ENCODE measurements around the gene GLIPR1L2.
"Not testable (repeated sequence)": the region's sequence is repeated elsewhere in the genome, so short reads cannot be mapped to it uniquely, and the experiment has no call there.

The GLIPR1L2 gene

GRCh38 chr12:75390899-75391538 lies at the start of gene GLIPR1L2:
GLIPR1L2 (plus strand) TSS chr12:75391089; CDS start chr12:75391117, 28 bp downstream.
- peak within 1 kb of the TSS; percentile 92 for H3K9ac ChIP-seq (ENCODE audit: low read length)
- H3K9me3 ChIP-seq (ENCODE audit: control insufficient read depth, low read length): no peaks in the 10 kb centered on the region
- no peaks in the 10 kb centered on the region for H3K4me1 ChIP-seq (ENCODE audit: control insufficient read depth, insufficient read depth, low read length)
- peak within 1 kb of the TSS; percentile 90 for H3K4me3 ChIP-seq (ENCODE audit: low read length)
- H3K36me3 ChIP-seq (ENCODE audit: control insufficient read depth, insufficient read depth, low read length): no peaks in the 10 kb centered on the region
- no peaks in the 10 kb centered on the region for H3K27me3 ChIP-seq (ENCODE audit: control insufficient read depth, insufficient read depth, low read length)

GRCh38 chr12:75341873-75342272 lies 49.0 kb upstream of the GLIPR1L2 start:
- no peaks in the 10 kb centered on the region for H3K27me3 ChIP-seq (ENCODE audit: control insufficient read depth, insufficient read depth, low read length)
- no peak overlapping the region for H3K4me3 ChIP-seq (ENCODE audit: low read length)
- no peaks in the 10 kb centered on the region for H3K9me3 ChIP-seq (ENCODE audit: control insufficient read depth, low read length)
- H3K4me1 ChIP-seq (ENCODE audit: control insufficient read depth, insufficient read depth, low read length): no peaks in the 10 kb centered on the region
- H3K9ac ChIP-seq (ENCODE audit: low read length): no peak overlapping the region
- no peaks in the 10 kb centered on the region for H3K36me3 ChIP-seq (ENCODE audit: control insufficient read depth, insufficient read depth, low read length)

- no peaks in the 10 kb centered on the region for H3K9me3 ChIP-seq (ENCODE audit: control insufficient read depth, low read length)
- no peaks in the 10 kb centered on the region for H3K4me1 ChIP-seq (ENCODE audit: control insufficient read depth, insufficient read depth, low read length)
- no peaks in the 10 kb centered on the region for H3K27me3 ChIP-seq (ENCODE audit: control insufficient read depth, insufficient read depth, low read length)
- no peak overlapping the region for H3K4me3 ChIP-seq (ENCODE audit: low read length)
- no peak overlapping the region for H3K9ac ChIP-seq (ENCODE audit: low read length)
- H3K36me3 ChIP-seq (ENCODE audit: control insufficient read depth, insufficient read depth, low read length): no peaks in the 10 kb centered on the region
Observed at GRCh38 chr12:75345531-75345930, 45.4 kb upstream of the GLIPR1L2 start.

- not testable (repeated sequence) for H3K9me3 ChIP-seq (ENCODE audit: control insufficient read depth, low read length); H3K36me3 ChIP-seq (ENCODE audit: control insufficient read depth, insufficient read depth, low read length); H3K9ac ChIP-seq (ENCODE audit: low read length); H3K27me3 ChIP-seq (ENCODE audit: control insufficient read depth, insufficient read depth, low read length); H3K4me3 ChIP-seq (ENCODE audit: low read length); H3K4me1 ChIP-seq (ENCODE audit: control insufficient read depth, insufficient read depth, low read length)
Observed at GRCh38 chr12:75346215-75346614, 44.7 kb upstream of the GLIPR1L2 start.

- Histone ChIP-seq H3K36me3 (ENCODE audit: control insufficient read depth, insufficient read depth, low read length) (no peaks in the 10 kb centered on the region), H3K4me1 (ENCODE audit: control insufficient read depth, insufficient read depth, low read length) (no peaks in the 10 kb centered on the region), H3K9me3 (ENCODE audit: control insufficient read depth, low read length) (no peaks in the 10 kb centered on the region), H3K9ac (ENCODE audit: low read length) (no peak overlapping the region), H3K4me3 (ENCODE audit: low read length) (no peak overlapping the region), H3K27me3 (ENCODE audit: control insufficient read depth, insufficient read depth, low read length) (no peaks in the 10 kb centered on the region)
Observed at GRCh38 chr12:75349946-75350345, 40.9 kb upstream of the GLIPR1L2 start.

- H3K4me3 ChIP-seq (ENCODE audit: low read length): no peak overlapping the region
- no peaks in the 10 kb centered on the region for H3K4me1 ChIP-seq (ENCODE audit: control insufficient read depth, insufficient read depth, low read length)
- no peaks in the 10 kb centered on the region for H3K36me3 ChIP-seq (ENCODE audit: control insufficient read depth, insufficient read depth, low read length)
- H3K9me3 ChIP-seq (ENCODE audit: control insufficient read depth, low read length): no peaks in the 10 kb centered on the region
- H3K27me3 ChIP-seq (ENCODE audit: control insufficient read depth, insufficient read depth, low read length): no peaks in the 10 kb centered on the region
- no peak overlapping the region for H3K9ac ChIP-seq (ENCODE audit: low read length)
Observed at GRCh38 chr12:75350413-75350812, 40.5 kb upstream of the GLIPR1L2 start.

GRCh38 chr12:75354011-75354410 lies 36.9 kb upstream of the GLIPR1L2 start:
- no peaks in the 10 kb centered on the region for H3K9me3 ChIP-seq (ENCODE audit: control insufficient read depth, low read length)
- no peaks in the 10 kb centered on the region for H3K27me3 ChIP-seq (ENCODE audit: control insufficient read depth, insufficient read depth, low read length)
- no peak overlapping the region for H3K4me3 ChIP-seq (ENCODE audit: low read length)
- no peaks in the 10 kb centered on the region for H3K36me3 ChIP-seq (ENCODE audit: control insufficient read depth, insufficient read depth, low read length)
- no peaks in the 10 kb centered on the region for H3K4me1 ChIP-seq (ENCODE audit: control insufficient read depth, insufficient read depth, low read length)
- no peak overlapping the region for H3K9ac ChIP-seq (ENCODE audit: low read length)

GRCh38 chr12:75360920-75361319 lies 30.0 kb upstream of the GLIPR1L2 start:
- Histone ChIP-seq H3K9ac (ENCODE audit: low read length) (no peak overlapping the region), H3K9me3 (ENCODE audit: control insufficient read depth, low read length) (no peaks in the 10 kb centered on the region), H3K4me1 (ENCODE audit: control insufficient read depth, insufficient read depth, low read length) (no peaks in the 10 kb centered on the region), H3K36me3 (ENCODE audit: control insufficient read depth, insufficient read depth, low read length) (no peaks in the 10 kb centered on the region), H3K4me3 (ENCODE audit: low read length) (no peak overlapping the region), H3K27me3 (ENCODE audit: control insufficient read depth, insufficient read depth, low read length) (no peaks in the 10 kb centered on the region)

- no peak overlapping the region for H3K9ac ChIP-seq (ENCODE audit: low read length)
- no peaks in the 10 kb centered on the region for H3K4me1 ChIP-seq (ENCODE audit: control insufficient read depth, insufficient read depth, low read length)
- H3K4me3 ChIP-seq (ENCODE audit: low read length): no peak overlapping the region
- H3K27me3 ChIP-seq (ENCODE audit: control insufficient read depth, insufficient read depth, low read length): no peaks in the 10 kb centered on the region
- H3K9me3 ChIP-seq (ENCODE audit: control insufficient read depth, low read length): no peaks in the 10 kb centered on the region
- H3K36me3 ChIP-seq (ENCODE audit: control insufficient read depth, insufficient read depth, low read length): no peaks in the 10 kb centered on the region
Observed at GRCh38 chr12:75361408-75361807, 29.5 kb upstream of the GLIPR1L2 start.

GRCh38 chr12:75364919-75365318 lies 26.0 kb upstream of the GLIPR1L2 start:
- H3K27me3 ChIP-seq (ENCODE audit: control insufficient read depth, insufficient read depth, low read length): no peaks in the 10 kb centered on the region
- H3K36me3 ChIP-seq (ENCODE audit: control insufficient read depth, insufficient read depth, low read length): no peaks in the 10 kb centered on the region
- H3K9me3 ChIP-seq (ENCODE audit: control insufficient read depth, low read length): no peaks in the 10 kb centered on the region
- no peaks in the 10 kb centered on the region for H3K4me1 ChIP-seq (ENCODE audit: control insufficient read depth, insufficient read depth, low read length)
- H3K4me3 ChIP-seq (ENCODE audit: low read length): no peak overlapping the region
- no peak overlapping the region for H3K9ac ChIP-seq (ENCODE audit: low read length)

GRCh38 chr12:75366629-75367028 lies 24.3 kb upstream of the GLIPR1L2 start:
- no peak overlapping the region for H3K9ac ChIP-seq (ENCODE audit: low read length)
- H3K4me3 ChIP-seq (ENCODE audit: low read length): no peak overlapping the region
- no peaks in the 10 kb centered on the region for H3K27me3 ChIP-seq (ENCODE audit: control insufficient read depth, insufficient read depth, low read length)
- no peaks in the 10 kb centered on the region for H3K4me1 ChIP-seq (ENCODE audit: control insufficient read depth, insufficient read depth, low read length)
- no peaks in the 10 kb centered on the region for H3K36me3 ChIP-seq (ENCODE audit: control insufficient read depth, insufficient read depth, low read length)
- H3K9me3 ChIP-seq (ENCODE audit: control insufficient read depth, low read length): no peaks in the 10 kb centered on the region

GRCh38 chr12:75374971-75375370 lies 15.9 kb upstream of the GLIPR1L2 start:
- no peaks in the 10 kb centered on the region for H3K36me3 ChIP-seq (ENCODE audit: control insufficient read depth, insufficient read depth, low read length)
- no peaks in the 10 kb centered on the region for H3K27me3 ChIP-seq (ENCODE audit: control insufficient read depth, insufficient read depth, low read length)
- no peaks in the 10 kb centered on the region for H3K4me1 ChIP-seq (ENCODE audit: control insufficient read depth, insufficient read depth, low read length)
- H3K9ac ChIP-seq (ENCODE audit: low read length): no peak overlapping the region
- no peak overlapping the region for H3K4me3 ChIP-seq (ENCODE audit: low read length)
- H3K9me3 ChIP-seq (ENCODE audit: control insufficient read depth, low read length): no peaks in the 10 kb centered on the region

GRCh38 chr12:75378354-75378753 lies 12.5 kb upstream of the GLIPR1L2 start:
- H3K36me3 ChIP-seq (ENCODE audit: control insufficient read depth, insufficient read depth, low read length): no peaks in the 10 kb centered on the region
- no peaks in the 10 kb centered on the region for H3K27me3 ChIP-seq (ENCODE audit: control insufficient read depth, insufficient read depth, low read length)
- no peak overlapping the region for H3K9ac ChIP-seq (ENCODE audit: low read length)

More at GRCh38 chr12:75378354-75378753, 12.5 kb upstream of the GLIPR1L2 start:
- H3K4me3 ChIP-seq (ENCODE audit: low read length): no peak overlapping the region
- H3K4me1 ChIP-seq (ENCODE audit: control insufficient read depth, insufficient read depth, low read length): no peaks in the 10 kb centered on the region
- H3K9me3 ChIP-seq (ENCODE audit: control insufficient read depth, low read length): no peaks in the 10 kb centered on the region

Data from mucosa of stomach (tissue), 1 donor.